GM10266 (cell line): Measurements from ENCODE around the gene A3GALT2.

Experiments
- DNase-seq: peaks from one replicate; pipeline ENCODE4 v3.0.0; 2012; ENCODE audit errors: extremely low spot score
- CTCF ChIP-seq: IDR thresholded peaks from 2 replicates; pipeline ENCODE4 v1.5.1; 2012; ENCODE audit warnings: mild to moderate bottlenecking, low read depth; ENCODE audit not compliant: control insufficient read depth, insufficient read depth; ENCODE audit errors: missing control alignments

Gene A3GALT2

GRCh38 chr1:33338440-33339211 is 17.7 kb upstream of the A3GALT2 start:
- TF ChIP-seq CTCF, result no peak
- DNase-seq, result no peak

GRCh38 chr1:33338048-33338439 is 17.1 kb upstream of the A3GALT2 start:
- no peak for DNase-seq
- TF ChIP-seq CTCF, result no peak

GRCh38 chr1:33337441-33337840 is 16.5 kb upstream of the A3GALT2 start:
- no peak for TF ChIP-seq CTCF

GRCh38 chr1:33336580-33336979 is 15.7 kb upstream of the A3GALT2 start:
- no peak for TF ChIP-seq CTCF
- DNase-seq, result no peak

More at GRCh38 chr1:33337441-33337840, 16.5 kb upstream of the A3GALT2 start:
- DNase-seq, result no peak

GRCh38 chr1:33335020-33335419 is 14.1 kb upstream of the A3GALT2 start:
- TF ChIP-seq CTCF, result no peak
- DNase-seq, result no peak

- no peak for DNase-seq
- TF ChIP-seq CTCF, result no peak
Measured at GRCh38 chr1:33334081-33334552, 13.2 kb upstream of the A3GALT2 start.

GRCh38 chr1:33332881-33333280 is 12.0 kb upstream of the A3GALT2 start:
- TF ChIP-seq CTCF, result no peak
- DNase-seq, result no peak
